Activated CD4-positive, alpha-beta T cell treated with anti-CD3 and anti-CD28 coated beads, Interleukin-2, Interleukin-4, amounts not matched to agents 100 ng/mL and 50 ng/mL, durations not matched to agents 16 hours and 8 hours (primary cell): ENCODE data around the gene PPIF.

Experiments used
- DNase-seq: peaks from one replicate; pipeline ENCODE4 v3.0.0-alpha.2; 2020; ENCODE audit warnings: low spot score

Gene PPIF

GRCh38 chr10:79374312-79375191 lies 27.3 kb downstream of the PPIF start:
- DNase-seq = peak; percentile 78

- DNase-seq = no peak
Observed at GRCh38 chr10:79375321-79376077, 28.2 kb downstream of the PPIF start.

GRCh38 chr10:79376078-79376628 lies 28.9 kb downstream of the PPIF start:
- no peak for DNase-seq

- DNase-seq = no peak
Observed at GRCh38 chr10:79376751-79377556, 29.7 kb downstream of the PPIF start.

- no peak for DNase-seq
Observed at GRCh38 chr10:79377557-79378382, 30.5 kb downstream of the PPIF start.

- DNase-seq = no peak
Observed at GRCh38 chr10:79378383-79378646, 31.0 kb downstream of the PPIF start.

GRCh38 chr10:79378647-79379511 lies 31.6 kb downstream of the PPIF start:
- DNase-seq = no peak

- no peak for DNase-seq
Observed at GRCh38 chr10:79379512-79380124, 32.3 kb downstream of the PPIF start.

GRCh38 chr10:79380125-79380945 lies 33.1 kb downstream of the PPIF start:
- no peak for DNase-seq

GRCh38 chr10:79380946-79381721 lies 33.9 kb downstream of the PPIF start:
- DNase-seq = no peak

- DNase-seq = no peak
Observed at GRCh38 chr10:79381804-79382221, 34.5 kb downstream of the PPIF start.

- no peak for DNase-seq
Observed at GRCh38 chr10:79382491-79382941, 35.2 kb downstream of the PPIF start.

GRCh38 chr10:79383974-79384606 lies 36.8 kb downstream of the PPIF start:
- DNase-seq = no peak

- no peak for DNase-seq
Observed at GRCh38 chr10:79384773-79385391, 37.6 kb downstream of the PPIF start.

- DNase-seq = no peak
Observed at GRCh38 chr10:79385392-79385795, 38.1 kb downstream of the PPIF start.

- no peak for DNase-seq
Observed at GRCh38 chr10:79385804-79386531, 38.7 kb downstream of the PPIF start.
